COLO668 (cell line): Measurements from ENCODE around the gene PDGFA.

Source experiments
- DNase-seq: peaks from one replicate; lab custom pipeline; 2025; ENCODE audit not compliant: unreplicated experiment; lab: John Stamatoyannopoulos, UW

Gene PDGFA

GRCh38 chr7:449324-450019, 70.2 kb downstream of the PDGFA start:
- no peak for DNase-seq

DNA sequence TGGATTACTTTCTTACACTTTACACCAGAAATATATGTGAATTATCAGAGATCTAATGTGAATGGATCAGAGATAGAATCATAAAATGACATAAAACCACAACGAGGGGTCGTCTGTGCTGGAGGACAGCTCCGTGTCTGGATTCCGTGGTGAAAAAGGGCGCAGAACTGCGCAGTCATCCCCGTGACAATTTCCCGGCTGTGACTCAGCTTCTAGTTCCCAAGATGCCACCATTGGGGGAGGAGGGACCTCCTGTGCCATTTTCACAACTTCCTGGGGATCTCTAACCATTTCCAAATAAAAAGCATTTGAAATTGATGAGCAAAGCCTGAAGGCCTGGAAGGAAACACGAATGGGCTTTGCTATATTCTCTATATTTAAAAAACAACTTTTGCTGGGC, 72.1 kb downstream of the PDGFA start:
- DNase-seq: no peak
